PC-3 (cell line): Measurements from ENCODE around the gene LEKR1. TPM values are rescaled to one million over a fixed set of nuclear protein-coding genes. Genes with fewer than 3 reads are reported as not detected.

ENCODE experiments used
- ATAC-seq: fragments of 200-7000 bp; cut with Tn5 transposase; 2 replicates; pipeline ENCODE4 v1.9.1; 2020; ENCODE audit warnings: mild to moderate bottlenecking, moderate library complexity
- BruUV-seq: library from RNA; stranded (reverse); fragments of 400-500 nt; replicated peaks from 2 replicates; lab custom pipeline; 2021; lab: Mats Ljungman, UMichigan
- CTCF ChIA-PET: fragments of 300-600 bp; sonication (Branson Sonifier 250); formaldehyde crosslinking; loops from one replicate; lab custom pipeline; 2022; ENCODE audit warnings: antibody characterized with exemption; lab: Charles Lee
- POLR2A ChIA-PET: fragments of 300-600 bp; sonication (Branson Sonifier 250); formaldehyde crosslinking; loops from one replicate; lab custom pipeline; 2022; ENCODE audit warnings: antibody characterized with exemption; ENCODE audit not compliant: unreplicated experiment; lab: Charles Lee
- DNase-seq: peaks from one replicate; pipeline ENCODE4 v3.0.0-alpha.2; 2015
- H2AFZ ChIP-seq: fragments of 300-600 bp; sonication (generic); 2 replicates; pipeline ENCODE4 v1.6.0; 2016; ENCODE audit warnings: antibody characterized with exemption, low read length
- H3F3A ChIP-seq: fragments of 300-600 bp; sonication (generic); one replicate; pipeline ENCODE4 v1.6.0; 2017; ENCODE audit warnings: antibody characterized with exemption, low read length, control low read depth, mild to moderate bottlenecking; ENCODE audit not compliant: unreplicated experiment
- H3K27ac ChIP-seq: fragments of 300-600 bp; sonication (generic); 2 replicates; pipeline ENCODE4 v1.5.1; 2016; ENCODE audit warnings: mild to moderate bottlenecking, low read length
- H3K27me3 ChIP-seq: fragments of 300-600 bp; sonication (generic); 2 replicates; pipeline ENCODE4 v1.6.1; 2016; ENCODE audit warnings: low read length, mixed read lengths
- H3K36me3 ChIP-seq: fragments of 300-600 bp; sonication (generic); 2 replicates; pipeline ENCODE4 v1.6.1; 2016; ENCODE audit warnings: low read depth, mixed run types, low read length, mixed read lengths
- H3K4me1 ChIP-seq: fragments of 300-600 bp; sonication (generic); 2 replicates; pipeline ENCODE4 v1.5.1; 2016; ENCODE audit warnings: low read length; ENCODE audit not compliant: insufficient read depth
- H3K4me2 ChIP-seq: fragments of 300-600 bp; sonication (generic); 2 replicates; pipeline ENCODE4 v1.6.0; 2016; ENCODE audit warnings: low read length
- H3K4me3 ChIP-seq: fragments of 300-600 bp; sonication (generic); 2 replicates; pipeline ENCODE4 v1.5.1; 2016; ENCODE audit warnings: mild to moderate bottlenecking, low read length, mixed read lengths
- H3K79me2 ChIP-seq: fragments of 300-600 bp; sonication (generic); 2 replicates; pipeline ENCODE4 v1.6.1; 2017; ENCODE audit warnings: low read length, mixed read lengths
- H3K9ac ChIP-seq: fragments of 300-600 bp; sonication (generic); 2 replicates; pipeline ENCODE4 v1.6.0; 2016; ENCODE audit warnings: mild to moderate bottlenecking, low read length
- H3K9me2 ChIP-seq: fragments of 300-600 bp; sonication (generic); replicated peaks from 2 replicates; pipeline ENCODE4 v1.6.1; 2016; ENCODE audit warnings: mixed run types, low read length, mixed read lengths
- H3K9me3 ChIP-seq: fragments of 300-600 bp; sonication (generic); 2 replicates; pipeline ENCODE4 v1.6.1; 2016; ENCODE audit warnings: low read length, mixed read lengths
- H4K20me1 ChIP-seq: fragments of 300-600 bp; sonication (generic); 2 replicates; pipeline ENCODE4 v1.6.1; 2016; ENCODE audit warnings: low read length, mixed read lengths
- CTCF ChIP-seq: fragments of 300-600 bp; sonication (generic); conservative IDR thresholded peaks from 2 replicates; pipeline ENCODE4 v1.5.1; 2017; ENCODE audit warnings: antibody characterized with exemption, low read depth, mild to moderate bottlenecking, low read length
- EZH2 ChIP-seq: fragments of 300-600 bp; sonication (generic); IDR thresholded peaks from one replicate; pipeline ENCODE4 v1.6.1; 2017; ENCODE audit warnings: antibody characterized with exemption, mild to moderate bottlenecking, low read length; ENCODE audit not compliant: unreplicated experiment
- EZH2phosphoT487 ChIP-seq: fragments of 300-600 bp; sonication (generic); IDR thresholded peaks from 2 replicates; pipeline ENCODE4 v1.6.1; 2018; ENCODE audit warnings: mild to moderate bottlenecking, antibody characterized with exemption, low read length, borderline replicate concordance
- intact Hi-C: fragments of 100-400 bp; cut with micrococcal nuclease; formaldehyde crosslinking; loops from 2 replicates; pipeline ENCODE4 v1.9.0; 2023
- total RNA-seq: library from RNA; depleted of rRNA; stranded (reverse); fragments of >200 nt; gene quantifications from 2 replicates; pipeline ENCODE4 v1.2.3, GENCODE V29; 2014

The LEKR1 gene
- total RNA-seq, 1 experiment from 2014 or later, result 0.15 TPM

DNA sequence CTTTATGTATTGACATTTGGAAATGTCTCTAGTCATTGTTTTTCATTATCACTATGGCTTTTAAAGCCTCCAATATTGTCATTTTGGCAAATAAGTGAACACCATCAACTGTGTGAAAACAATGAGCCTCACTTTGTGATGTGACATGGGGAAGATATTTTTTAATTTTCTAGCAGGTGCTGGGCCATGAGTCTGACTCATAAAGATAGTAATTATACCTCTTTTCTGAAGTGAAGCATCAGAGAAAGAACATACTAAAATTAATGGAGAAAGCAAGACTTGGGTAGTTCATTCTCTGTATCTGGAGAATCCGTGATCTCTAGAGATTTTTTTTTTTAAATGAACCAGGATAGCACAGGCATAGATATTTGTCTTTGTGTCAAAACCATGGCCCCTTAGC lies 233.0 kb downstream of the LEKR1 start:
- ChIA-PET CTCF (no interaction called here), POLR2A (no interaction called here)
- no peaks in the 10 kb centered on the region for H3K27me3 ChIP-seq
- H3K4me1 ChIP-seq, result no peaks in the 10 kb centered on the region
- BruUV-seq, result no TSS peak
- TF ChIP-seq EZH2phosphoT487, result no peak
- no peak for TF ChIP-seq CTCF
- TF ChIP-seq EZH2, result no peak
- DNase-seq (no peak), ATAC-seq (no peak)
- H4K20me1 ChIP-seq, result no peaks in the 10 kb centered on the region
- H3K36me3 ChIP-seq, result no peaks in the 10 kb centered on the region
- H3K4me2 ChIP-seq, result no peak overlapping the region
- H2AFZ ChIP-seq, result no peak overlapping the region
- H3K9me3 ChIP-seq, result no peaks in the 10 kb centered on the region
- no peak overlapping the region for H3K27ac ChIP-seq
- H3K9me2 ChIP-seq, result no peaks in the 10 kb centered on the region
- H3K4me3 ChIP-seq, result no peak overlapping the region
- intact Hi-C loops, result no loop called here
- H3F3A ChIP-seq, result no peaks in the 10 kb centered on the region
- no peak overlapping the region for H3K9ac ChIP-seq
- no peaks in the 10 kb centered on the region for H3K79me2 ChIP-seq

- no peak overlapping the region for H3K4me3 ChIP-seq
- H3K79me2 ChIP-seq, result no peaks in the 10 kb centered on the region
- ChIA-PET CTCF (no interaction called here), POLR2A (no interaction called here)
- TF ChIP-seq EZH2 (no peak), EZH2phosphoT487 (no peak), CTCF (no peak)
- H3K36me3 ChIP-seq, result no peaks in the 10 kb centered on the region
- H4K20me1 ChIP-seq, result no peaks in the 10 kb centered on the region
- no peaks in the 10 kb centered on the region for H3K9me3 ChIP-seq
- no peaks in the 10 kb centered on the region for H3K27me3 ChIP-seq
- H2AFZ ChIP-seq, result no peak overlapping the region
- H3K9me2 ChIP-seq, result no peaks in the 10 kb centered on the region
- ATAC-seq, result no peak
- H3K9ac ChIP-seq, result no peak overlapping the region
- DNase-seq, result no peak
- H3K4me2 ChIP-seq, result no peak overlapping the region
- no peak overlapping the region for H3K27ac ChIP-seq
- intact Hi-C loops, result no loop called here
- H3F3A ChIP-seq, result no peaks in the 10 kb centered on the region
- no TSS peak for BruUV-seq
- H3K4me1 ChIP-seq, result no peaks in the 10 kb centered on the region
Observed at GRCh38 chr3:157059661-157060060, 233.5 kb downstream of the LEKR1 start.

DNA sequence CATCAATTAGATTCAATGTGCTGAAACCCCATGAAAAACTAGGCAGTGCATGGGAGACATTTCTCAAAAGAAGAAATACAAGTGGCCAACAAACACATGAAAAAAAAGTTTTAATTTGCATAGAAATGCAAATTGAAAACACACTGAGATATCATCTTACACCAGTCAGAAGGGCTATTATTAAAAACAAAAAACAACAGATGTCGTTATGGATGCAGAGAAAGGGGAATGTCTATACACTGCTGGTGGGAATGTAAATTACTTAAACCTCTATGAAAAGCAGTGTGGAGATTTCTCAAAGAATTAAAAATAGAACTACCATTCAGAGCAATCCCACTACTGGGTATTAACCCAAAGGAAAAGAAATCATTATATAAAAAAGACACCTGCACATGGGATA lies 235.1 kb downstream of the LEKR1 start:
- no peak for TF ChIP-seq EZH2phosphoT487

More for the DNA sequence above, 235.1 kb downstream of the LEKR1 start:
- Histone ChIP-seq H3K9me3 (no peaks in the 10 kb centered on the region), H3K4me1 (no peaks in the 10 kb centered on the region), H3K4me3 (no peak overlapping the region), H4K20me1 (no peaks in the 10 kb centered on the region), H3F3A (no peaks in the 10 kb centered on the region), H3K36me3 (no peaks in the 10 kb centered on the region), H3K27ac (no peak overlapping the region), H3K9me2 (no peaks in the 10 kb centered on the region), H2AFZ (no peak overlapping the region), H3K27me3 (no peaks in the 10 kb centered on the region), H3K4me2 (no peak overlapping the region), H3K79me2 (no peaks in the 10 kb centered on the region), H3K9ac (no peak overlapping the region)
- CTCF ChIA-PET, result no interaction called here
- intact Hi-C loops, result no loop called here
- POLR2A ChIA-PET, result no interaction called here
- no peak for ATAC-seq
- no peak for DNase-seq
- BruUV-seq, result no TSS peak
